Keratinocyte (primary cell): ENCODE results near the gene ADH5.

ENCODE experiments used
- CTCF ChIP-seq, 3 experiments: IDR thresholded peaks in 1 of 3; conservative IDR thresholded peaks in 1 of 3; optimal IDR thresholded peaks in 1 of 3; 2 replicates in 2 of 3; 3 replicates in 1 of 3; pipeline versions ENCODE3 to v1.5.1; 2011; ENCODE audit warnings: low read length in 3 of 3, mild to moderate bottlenecking in 3 of 3, moderate library complexity in 2 of 3, control low read depth in 1 of 3, inconsistent platforms in 1 of 3; ENCODE audit not compliant: insufficient read depth in 2 of 3; ENCODE audit errors: extremely low read depth in 1 of 3
- EZH2 ChIP-seq: IDR thresholded peaks from one replicate; pipeline ENCODE4 v1.6.1; 2012; ENCODE audit warnings: inconsistent platforms, mild to moderate bottlenecking, low read length, moderate library complexity

- TF ChIP-seq CTCF (optimal IDR thresholded peaks at IDR 0.05 in 1 of 3, IDR thresholded peaks at IDR 0.05 in 1 of 3, conservative IDR thresholded peaks at IDR 0.05 in 1 of 3; ENCODE audit: extremely low read depth in 1 of 3, insufficient read depth in 2 of 3, low read length in 3 of 3): no peak
- no peak for TF ChIP-seq EZH2
Measured at GRCh38 chr4:99062120-99062519, 26.5 kb downstream of the ADH5 start.
